Stimulated activated CD4-positive, alpha-beta T cell treated with anti-CD3 and anti-CD28 coated beads, Interleukin-1b, Interleukin-23, amount 100 ng/mL, for 48 hours (primary cell): ENCODE results near the gene STX8.
"Not testable (repeated sequence)": the region's sequence is repeated elsewhere in the genome, so short reads cannot be mapped to it uniquely, and the experiment has no call there.

ENCODE experiments used
- DNase-seq: peaks from one replicate; pipeline ENCODE4 v3.0.0-alpha.2; 2020

The STX8 gene

GRCh38 chr17:9290226-9290613, 285.4 kb downstream of the STX8 start:
- no peak for DNase-seq

GRCh38 chr17:9287306-9287705, 288.3 kb downstream of the STX8 start:
- DNase-seq, result no peak

GRCh38 chr17:9286434-9286833, 289.2 kb downstream of the STX8 start:
- DNase-seq, result no peak

GRCh38 chr17:9285602-9286427, 289.8 kb downstream of the STX8 start:
- no peak for DNase-seq

GRCh38 chr17:9284884-9285283, 290.7 kb downstream of the STX8 start:
- no peak for DNase-seq

GRCh38 chr17:9283909-9284308, 291.7 kb downstream of the STX8 start:
- DNase-seq, result no peak

- DNase-seq, result no peak
These were observed 295.7 kb downstream of the STX8 start for GRCh38 chr17:9279893-9280292.

- DNase-seq, result no peak
These were observed 300.6 kb downstream of the STX8 start for GRCh38 chr17:9274973-9275372.

GRCh38 chr17:9273428-9274391, 301.9 kb downstream of the STX8 start:
- DNase-seq, result peak; percentile 69

GRCh38 chr17:9272501-9273200, 303.0 kb downstream of the STX8 start:
- no peak for DNase-seq

- DNase-seq, result no peak
These were observed 303.6 kb downstream of the STX8 start for GRCh38 chr17:9271989-9272388.

GRCh38 chr17:9270921-9271320, 304.7 kb downstream of the STX8 start:
- DNase-seq, result no peak

GRCh38 chr17:9269350-9270035, 306.1 kb downstream of the STX8 start:
- DNase-seq, result no peak

GRCh38 chr17:9268546-9268945, 307.1 kb downstream of the STX8 start:
- no peak for DNase-seq

- DNase-seq, result no peak
These were observed 308.9 kb downstream of the STX8 start for GRCh38 chr17:9266697-9267117.

GRCh38 chr17:9266031-9266680, 309.5 kb downstream of the STX8 start:
- DNase-seq, result no peak

GRCh38 chr17:9261081-9262012, 314.3 kb downstream of the STX8 start:
- no peak for DNase-seq

GRCh38 chr17:9259419-9259818, 316.2 kb downstream of the STX8 start:
- DNase-seq, result no peak

- no peak for DNase-seq
These were observed 317.3 kb downstream of the STX8 start for GRCh38 chr17:9258115-9259015.

- not testable (repeated sequence) for DNase-seq
These were observed 318.0 kb downstream of the STX8 start for GRCh38 chr17:9257630-9257965.
